Gastroesophageal sphincter (tissue), 3 donors: ENCODE measurements around the gene ATXN2.

Experiments used
- CTCF ChIP-seq, 4 experiments: fragments of 200-600 bp in 2 of 4; fragments of 450-650 bp in 2 of 4; sonication (generic) in 1 of 4; IDR thresholded peaks; one replicate each; pipeline ENCODE4 v1.5.1; 2017 to 2019; ENCODE audit warnings: antibody characterized with exemption in 4 of 4, mild to moderate bottlenecking in 2 of 4, moderate library complexity in 2 of 4
- POLR2A ChIP-seq, 2 donors: fragments of 450-650 bp; IDR thresholded peaks; one replicate each; pipeline ENCODE4 v1.6.1; 2017; ENCODE audit warnings: antibody characterized with exemption in 2 of 2, mild to moderate bottlenecking in 2 of 2, moderate library complexity in 1 of 2

GRCh38 chr12:111439657-111440151, 159.4 kb downstream of the ATXN2 start:
- TF ChIP-seq POLR2A (IDR thresholded peaks at IDR 0.05) (no peak), CTCF (IDR thresholded peaks at IDR 0.05) (no peak)
